ENCODE results near the gene MNX1. TPM values are rescaled to one million over a fixed set of nuclear protein-coding genes. Genes with fewer than 3 reads are reported as not detected.

The MNX1 gene
- total RNA-seq, result not detected

DNA sequence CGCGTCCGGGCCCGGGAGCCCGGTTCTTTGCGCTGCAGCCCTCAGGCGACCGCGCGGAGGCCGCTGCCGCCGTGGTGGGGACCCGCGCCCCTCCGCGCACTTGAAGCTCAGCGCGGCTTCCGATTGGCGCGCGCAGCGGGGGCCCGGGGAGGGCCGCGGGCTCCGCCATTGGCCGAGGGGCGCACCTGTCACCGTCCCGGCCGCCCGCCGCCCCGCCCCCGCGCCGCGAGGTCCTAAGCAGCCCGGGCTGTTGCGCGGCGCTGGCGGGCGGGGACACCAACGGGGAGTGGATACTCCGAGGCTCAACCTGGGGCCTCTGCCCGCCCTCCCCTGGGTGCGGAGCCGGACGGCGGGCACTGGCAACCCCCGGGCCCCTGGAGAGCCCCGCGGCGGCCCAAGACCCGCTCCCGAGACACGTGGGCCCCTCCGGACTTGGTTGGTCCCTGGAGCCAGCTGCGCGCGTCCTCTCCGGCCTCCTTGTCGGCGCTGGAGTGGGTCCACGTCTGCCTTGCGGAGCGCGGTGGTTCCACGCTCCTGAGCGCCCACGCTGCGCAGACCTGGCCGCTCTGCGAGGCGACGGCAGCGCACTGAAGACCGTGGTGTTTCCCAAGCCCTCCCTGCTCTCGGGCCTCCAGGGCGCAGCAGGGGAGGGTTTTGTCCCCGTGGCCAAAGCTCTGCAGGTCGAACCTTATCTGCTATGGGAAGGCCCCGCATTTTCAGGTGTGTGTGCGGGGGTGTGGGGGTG lies at the start of gene MNX1:
Gene MNX1 (minus strand): TSS at position 76 of the 745 bp plus-strand sequence. CDS start 313 bp downstream, outside the sequence.
- H3K4me3 Mint-ChIP-seq, result peak within 1 kb of the TSS; percentile 37
- no peak within 1 kb of the TSS for H3K27ac Mint-ChIP-seq
- H3K4me1 Mint-ChIP-seq, result peaks cover 8% of the 10 kb centered on the region
- ATAC-seq (replicated peaks), result peak; percentile 58
- no peaks in the 10 kb centered on the region for H3K36me3 Mint-ChIP-seq (ENCODE audit: low read depth)
- H3K9me3 Mint-ChIP-seq, result no peaks in the 10 kb centered on the region
- H3K27me3 Mint-ChIP-seq, result peaks cover 55% of the 10 kb centered on the region

GRCh38 chr7:157059534-157059933 lies 49.1 kb upstream of the MNX1 start:
- peaks cover 21% of the 10 kb centered on the region for H3K27me3 Mint-ChIP-seq
- no peaks in the 10 kb centered on the region for H3K4me1 Mint-ChIP-seq
- no peak overlapping the region for H3K27ac Mint-ChIP-seq
- H3K9me3 Mint-ChIP-seq, result no peaks in the 10 kb centered on the region
- H3K36me3 Mint-ChIP-seq (ENCODE audit: low read depth), result no peaks in the 10 kb centered on the region
- ATAC-seq (replicated peaks), result no peak
- H3K4me3 Mint-ChIP-seq, result no peak overlapping the region

DNA sequence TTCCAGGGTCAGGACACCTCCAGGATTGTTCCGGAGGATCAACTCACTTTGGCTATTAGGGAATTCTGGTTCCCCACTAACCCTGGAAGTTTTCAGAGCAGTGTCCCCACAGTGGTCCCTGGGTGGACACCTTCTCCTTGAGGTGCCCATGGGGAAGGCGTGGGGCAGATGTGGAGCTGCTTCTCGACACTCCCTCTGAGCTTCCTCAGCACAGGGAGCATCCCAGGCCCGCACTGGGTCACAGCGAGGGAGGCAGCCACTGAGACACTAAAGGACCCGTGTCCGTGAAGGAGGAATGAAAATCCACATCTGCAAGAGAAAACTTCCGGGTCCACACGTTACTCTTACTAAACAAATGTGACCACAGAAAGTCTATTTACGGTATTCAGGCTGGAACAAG lies 48.2 kb upstream of the MNX1 start:
- ATAC-seq (replicated peaks), result no peak
- no peak overlapping the region for H3K4me3 Mint-ChIP-seq
- no peak overlapping the region for H3K27ac Mint-ChIP-seq
- H3K27me3 Mint-ChIP-seq, result peaks cover 24% of the 10 kb centered on the region
- H3K36me3 Mint-ChIP-seq (ENCODE audit: low read depth), result no peaks in the 10 kb centered on the region
- H3K9me3 Mint-ChIP-seq, result no peaks in the 10 kb centered on the region
- no peaks in the 10 kb centered on the region for H3K4me1 Mint-ChIP-seq

DNA sequence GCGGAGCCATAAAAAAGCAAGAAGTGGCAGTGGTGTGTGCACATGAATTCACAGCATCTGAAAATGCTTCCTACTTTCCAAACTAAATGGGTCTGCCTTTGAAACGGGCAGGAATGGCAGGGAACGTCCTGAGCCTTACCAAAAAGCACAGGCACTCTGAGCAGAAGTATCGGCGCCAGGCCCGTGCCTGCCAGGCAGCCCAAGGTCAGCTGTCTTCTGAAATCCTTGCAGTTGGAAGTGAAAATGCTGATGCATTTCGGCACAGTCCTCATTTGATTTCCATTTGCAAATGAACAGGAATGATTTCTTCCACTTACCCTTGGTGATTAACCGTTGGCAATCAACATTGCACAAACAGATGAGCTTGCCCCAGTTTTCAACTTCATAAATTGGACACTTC lies 47.6 kb upstream of the MNX1 start:
- Mint-ChIP-seq H3K27me3 (peaks cover 30% of the 10 kb centered on the region), H3K36me3 (ENCODE audit: low read depth) (no peaks in the 10 kb centered on the region), H3K4me3 (no peak overlapping the region), H3K27ac (no peak overlapping the region), H3K9me3 (no peaks in the 10 kb centered on the region), H3K4me1 (no peaks in the 10 kb centered on the region)
- no peak for ATAC-seq (replicated peaks)

- H3K9me3 Mint-ChIP-seq, result no peaks in the 10 kb centered on the region
- no peak for ATAC-seq (replicated peaks)
- peaks cover 34% of the 10 kb centered on the region for H3K27me3 Mint-ChIP-seq
- H3K36me3 Mint-ChIP-seq (ENCODE audit: low read depth), result no peaks in the 10 kb centered on the region
- no peak overlapping the region for H3K4me3 Mint-ChIP-seq
- H3K27ac Mint-ChIP-seq, result no peak overlapping the region
- H3K4me1 Mint-ChIP-seq, result no peaks in the 10 kb centered on the region
Observed at GRCh38 chr7:157056957-157057902, 46.8 kb upstream of the MNX1 start.

DNA sequence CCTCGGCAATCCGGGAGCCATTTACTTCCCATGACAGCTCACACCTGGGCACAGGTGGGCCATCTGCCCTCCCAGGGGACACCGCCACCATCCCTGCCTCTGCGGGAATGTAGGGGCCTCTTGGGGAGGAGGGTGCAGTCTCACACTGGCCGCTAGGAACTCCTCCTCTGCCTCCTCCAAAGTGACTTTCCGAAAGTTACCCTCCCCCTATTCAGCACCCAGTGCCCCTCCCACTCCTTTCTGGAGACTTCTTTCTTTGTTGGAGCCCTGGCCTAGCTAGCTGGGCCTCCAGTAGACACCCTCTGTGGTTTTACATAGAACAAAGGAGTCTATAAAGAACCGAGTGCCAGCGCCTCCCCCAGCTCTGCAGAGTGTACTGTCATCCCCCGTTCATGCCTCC lies 45.8 kb upstream of the MNX1 start:
- no peaks in the 10 kb centered on the region for H3K36me3 Mint-ChIP-seq (ENCODE audit: low read depth)
- H3K4me1 Mint-ChIP-seq, result no peaks in the 10 kb centered on the region
- H3K9me3 Mint-ChIP-seq, result no peaks in the 10 kb centered on the region
- no peak for ATAC-seq (replicated peaks)
- no peak overlapping the region for H3K4me3 Mint-ChIP-seq
- H3K27ac Mint-ChIP-seq, result no peak overlapping the region
- H3K27me3 Mint-ChIP-seq, result peaks cover 37% of the 10 kb centered on the region

GRCh38 chr7:157054927-157055326 lies 44.5 kb upstream of the MNX1 start:
- Mint-ChIP-seq H3K36me3 (ENCODE audit: low read depth) (no peaks in the 10 kb centered on the region), H3K27ac (no peak overlapping the region), H3K27me3 (peaks cover 36% of the 10 kb centered on the region), H3K9me3 (no peaks in the 10 kb centered on the region), H3K4me1 (no peaks in the 10 kb centered on the region), H3K4me3 (no peak overlapping the region)
- no peak for ATAC-seq (replicated peaks)

DNA sequence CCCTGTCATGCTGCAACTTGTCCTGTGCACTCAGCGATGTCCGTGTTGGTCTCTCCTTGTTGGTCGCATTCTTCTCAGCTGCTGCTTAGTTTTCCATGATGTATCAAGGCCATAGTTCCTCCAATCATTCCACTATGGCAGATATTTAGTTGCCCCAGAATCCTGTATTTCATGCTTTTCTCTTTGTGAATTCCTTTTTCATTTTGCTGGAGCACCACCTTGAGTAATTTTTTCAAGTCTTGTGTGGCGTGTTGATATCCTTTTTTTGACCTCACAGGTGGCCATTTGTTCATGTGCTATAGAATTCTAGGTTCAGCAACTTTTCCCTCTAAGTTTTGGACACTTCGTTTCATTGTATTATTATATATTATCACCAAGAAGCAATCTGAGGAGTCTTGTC lies 42.7 kb upstream of the MNX1 start:
- Mint-ChIP-seq H3K27me3 (peaks cover 31% of the 10 kb centered on the region), H3K9me3 (no peaks in the 10 kb centered on the region), H3K4me3 (no peak overlapping the region), H3K4me1 (no peaks in the 10 kb centered on the region), H3K36me3 (ENCODE audit: low read depth) (no peaks in the 10 kb centered on the region), H3K27ac (no peak overlapping the region)
- ATAC-seq (replicated peaks), result no peak

- H3K36me3 Mint-ChIP-seq (ENCODE audit: low read depth), result no peaks in the 10 kb centered on the region
- H3K4me1 Mint-ChIP-seq, result no peaks in the 10 kb centered on the region
- H3K9me3 Mint-ChIP-seq, result no peaks in the 10 kb centered on the region
- peaks cover 9% of the 10 kb centered on the region for H3K27me3 Mint-ChIP-seq
- ATAC-seq (replicated peaks), result no peak
- H3K4me3 Mint-ChIP-seq, result no peak overlapping the region
- no peak overlapping the region for H3K27ac Mint-ChIP-seq
Observed at GRCh38 chr7:157047148-157047547, 36.7 kb upstream of the MNX1 start.

DNA sequence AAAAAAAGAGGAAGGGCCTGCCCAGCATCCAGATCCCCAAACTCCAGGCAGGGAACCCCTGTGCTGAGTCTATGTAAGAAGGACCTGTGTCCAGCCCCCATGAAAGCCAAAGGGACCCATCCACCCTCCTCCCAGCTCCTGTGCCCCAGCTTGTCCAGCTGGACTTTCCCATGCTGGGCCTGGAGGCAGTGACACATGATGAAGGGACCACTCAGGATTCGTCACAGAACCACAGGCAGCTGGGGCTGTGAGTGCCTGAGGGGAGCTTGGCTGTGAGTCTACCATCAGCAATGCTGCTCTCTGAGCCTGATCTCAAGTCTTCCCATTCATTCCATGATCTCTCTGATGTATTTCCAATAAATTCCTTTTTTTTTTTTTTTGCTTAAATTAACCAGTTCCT lies 36.2 kb upstream of the MNX1 start:
- Mint-ChIP-seq H3K36me3 (ENCODE audit: low read depth) (no peaks in the 10 kb centered on the region), H3K27me3 (peaks cover 7% of the 10 kb centered on the region), H3K9me3 (no peaks in the 10 kb centered on the region), H3K4me3 (no peak overlapping the region), H3K4me1 (no peaks in the 10 kb centered on the region), H3K27ac (no peak overlapping the region)
- no peak for ATAC-seq (replicated peaks)

GRCh38 chr7:157044943-157045660 lies 34.6 kb upstream of the MNX1 start:
- Mint-ChIP-seq H3K36me3 (ENCODE audit: low read depth) (no peaks in the 10 kb centered on the region), H3K9me3 (no peaks in the 10 kb centered on the region), H3K27me3 (peaks cover 5% of the 10 kb centered on the region), H3K4me3 (no peak overlapping the region), H3K27ac (no peak overlapping the region), H3K4me1 (no peaks in the 10 kb centered on the region)
- ATAC-seq (replicated peaks), result no peak

GRCh38 chr7:157044147-157044687 lies 33.8 kb upstream of the MNX1 start:
- Mint-ChIP-seq H3K4me1 (no peaks in the 10 kb centered on the region), H3K27me3 (peaks cover 2% of the 10 kb centered on the region), H3K36me3 (ENCODE audit: low read depth) (no peaks in the 10 kb centered on the region), H3K27ac (no peak overlapping the region), H3K4me3 (no peak overlapping the region), H3K9me3 (no peaks in the 10 kb centered on the region)
- ATAC-seq (replicated peaks), result no peak

GRCh38 chr7:157043745-157044144 lies 33.3 kb upstream of the MNX1 start:
- Mint-ChIP-seq H3K4me3 (no peak overlapping the region), H3K9me3 (no peaks in the 10 kb centered on the region), H3K27me3 (no peaks in the 10 kb centered on the region), H3K27ac (no peak overlapping the region), H3K36me3 (ENCODE audit: low read depth) (no peaks in the 10 kb centered on the region), H3K4me1 (no peaks in the 10 kb centered on the region)
- no peak for ATAC-seq (replicated peaks)

GRCh38 chr7:157041514-157042277 lies 31.2 kb upstream of the MNX1 start:
- Mint-ChIP-seq H3K27ac (no peak overlapping the region), H3K9me3 (peaks cover 3% of the 10 kb centered on the region), H3K4me3 (no peak overlapping the region), H3K4me1 (no peaks in the 10 kb centered on the region), H3K27me3 (peaks cover 11% of the 10 kb centered on the region), H3K36me3 (ENCODE audit: low read depth) (no peaks in the 10 kb centered on the region)
- no peak for ATAC-seq (replicated peaks)

All from activated T-helper 17 cell treated with anti-CD3 and anti-CD28 coated beads, Interleukin-2, amount 50 U/mL, for 72 hours (primary cell).